Dedifferentiated amniotic fluid mesenchymal stem cell (primary cell): ENCODE results near the gene MIAT.

Source experiments
- DNase-seq: peaks from one replicate; pipeline ENCODE4 v3.0.0-alpha.2; 2016; ENCODE audit errors: extremely low spot score

The MIAT gene

GRCh38 chr22:26669060-26669481 lies 11.7 kb downstream of the MIAT start:
- peak; percentile 31 for DNase-seq

GRCh38 chr22:26670459-26670858 lies 13.1 kb downstream of the MIAT start:
- DNase-seq = no peak

DNA sequence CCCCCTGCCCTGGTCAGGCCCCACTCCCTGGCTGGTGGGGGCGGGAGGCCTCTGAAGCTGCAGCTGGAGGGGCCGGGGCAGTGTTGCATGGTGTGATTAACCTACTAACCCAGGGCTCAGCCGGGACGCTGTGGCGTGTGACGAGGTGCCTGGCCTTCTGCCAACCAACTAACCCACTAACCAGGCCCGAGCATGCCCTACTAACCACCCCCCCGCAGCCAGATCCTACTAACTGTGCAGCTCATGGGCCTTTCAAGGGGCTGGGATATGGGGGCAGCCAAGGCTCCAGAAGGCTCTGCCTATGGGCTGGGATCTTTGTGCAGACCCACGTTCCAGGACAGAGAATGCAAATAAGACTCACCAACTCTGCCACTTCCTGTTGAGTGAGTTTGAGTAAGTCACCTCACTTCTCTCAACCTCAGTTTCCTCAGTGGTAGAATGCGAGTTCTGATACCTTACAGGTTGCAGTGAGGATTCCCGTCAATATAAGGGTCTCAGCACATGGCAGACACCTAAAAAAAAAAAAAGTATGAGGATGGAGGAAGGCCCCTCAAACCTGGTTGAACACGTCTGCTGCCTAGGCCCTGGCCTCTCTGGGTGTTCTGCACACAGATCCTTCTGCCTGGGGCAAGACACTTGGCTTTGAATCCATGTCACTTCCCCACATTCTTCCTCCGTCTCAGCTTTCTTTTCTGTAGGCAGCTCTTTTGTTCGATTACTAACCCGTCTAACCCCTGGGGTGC lies 14.1 kb downstream of the MIAT start:
- DNase-seq = no peak

- DNase-seq = no peak
Observed at GRCh38 chr22:26672060-26672471, 14.7 kb downstream of the MIAT start.

GRCh38 chr22:26672590-26673468 lies 15.4 kb downstream of the MIAT start:
- peak; percentile 92 for DNase-seq

GRCh38 chr22:26673486-26673885 lies 16.1 kb downstream of the MIAT start:
- DNase-seq = no peak

- no peak for DNase-seq
Observed at GRCh38 chr22:26674211-26675190, 17.1 kb downstream of the MIAT start.

- DNase-seq = no peak
Observed at GRCh38 chr22:26675687-26676268, 18.4 kb downstream of the MIAT start.

DNA sequence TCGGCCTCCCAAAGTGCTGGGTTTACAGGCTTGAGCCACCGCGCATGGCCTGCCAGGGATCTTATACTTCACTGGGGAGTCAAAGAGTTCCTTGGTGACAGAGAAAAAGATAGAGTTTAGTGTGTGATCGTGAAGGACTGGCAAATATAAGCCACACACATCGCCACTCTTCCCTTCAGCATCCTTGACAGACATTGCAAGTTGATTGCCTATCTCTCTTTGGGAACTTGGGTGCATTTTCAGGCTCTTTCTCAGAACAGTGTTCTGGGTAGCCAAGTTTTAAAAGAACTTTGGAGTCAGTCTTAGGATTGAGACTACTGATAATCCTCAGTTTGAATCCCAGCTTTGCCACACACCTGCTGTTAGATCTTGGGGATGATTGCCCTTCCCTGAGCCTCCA lies 19.8 kb downstream of the MIAT start:
- DNase-seq = no peak

GRCh38 chr22:26679003-26679629 lies 21.7 kb downstream of the MIAT start:
- DNase-seq = peak; percentile 73

- DNase-seq = no peak
Observed at GRCh38 chr22:26680485-26680884, 23.1 kb downstream of the MIAT start.

- peak; percentile 42 for DNase-seq
Observed at GRCh38 chr22:26681395-26681821, 24.0 kb downstream of the MIAT start.

DNA sequence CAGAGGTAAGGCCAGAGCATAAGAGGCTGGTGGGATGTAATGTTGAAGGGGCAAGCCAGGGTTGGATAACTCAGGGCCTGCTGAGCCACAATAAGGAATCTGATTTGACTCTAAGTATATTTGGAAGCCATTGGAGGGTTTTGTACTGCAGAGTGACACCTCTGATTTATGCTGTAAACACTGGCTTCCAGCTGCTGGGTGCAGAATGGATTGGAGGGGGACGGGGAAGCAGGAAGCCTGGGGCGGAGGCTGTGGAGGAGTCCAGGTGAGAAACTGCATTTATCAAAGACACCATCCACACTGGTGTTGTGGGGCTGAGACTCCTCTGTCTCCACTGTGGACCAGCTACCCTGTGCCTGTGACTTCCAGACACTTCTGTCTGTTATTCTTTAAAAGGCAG lies 26.8 kb downstream of the MIAT start:
- no peak for DNase-seq

GRCh38 chr22:26685601-26686000 lies 28.2 kb downstream of the MIAT start:
- no peak for DNase-seq

GRCh38 chr22:26687439-26687838 lies 30.1 kb downstream of the MIAT start:
- no peak for DNase-seq

DNA sequence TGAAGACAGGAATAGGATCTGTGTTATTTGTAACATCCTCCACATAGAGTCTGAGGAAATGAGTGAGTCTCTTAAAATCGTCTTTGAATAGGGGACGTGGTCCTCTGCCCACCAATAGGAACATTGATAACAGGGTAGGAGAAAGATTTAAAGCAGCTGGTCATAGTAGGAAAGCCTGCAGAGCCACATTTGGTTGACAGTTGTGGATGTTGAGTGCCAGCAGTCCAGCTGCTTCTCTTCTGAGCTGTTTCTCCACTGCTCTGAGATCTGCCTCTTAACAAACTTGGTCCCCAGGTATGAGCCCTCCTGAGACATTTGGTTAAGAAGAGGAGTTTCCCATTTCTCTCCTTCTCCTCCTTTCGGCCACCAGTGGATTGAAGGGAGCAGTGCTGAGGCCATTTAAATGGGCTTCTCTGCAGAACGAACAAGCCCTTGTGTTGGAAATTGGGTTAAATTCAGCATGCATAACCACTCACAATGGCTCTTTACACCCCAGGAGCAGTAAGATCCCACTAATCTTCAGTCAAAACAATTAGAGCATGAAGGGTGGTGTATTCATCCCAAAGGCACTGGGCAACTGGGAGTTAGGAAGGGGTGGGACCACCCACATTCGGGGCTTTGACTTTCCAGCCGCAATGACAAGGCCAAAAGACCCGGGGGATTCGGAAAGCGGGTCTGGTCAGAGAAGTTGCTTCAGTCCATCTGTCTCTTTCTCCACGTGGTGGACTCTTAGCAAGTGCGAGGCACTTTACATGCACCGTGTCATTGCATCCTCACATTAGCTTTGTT lies 32.3 kb downstream of the MIAT start:
- DNase-seq = no peak

GRCh38 chr22:26690654-26691376 lies 33.4 kb downstream of the MIAT start:
- no peak for DNase-seq

GRCh38 chr22:26691377-26691716 lies 34.0 kb downstream of the MIAT start:
- no peak for DNase-seq

DNA sequence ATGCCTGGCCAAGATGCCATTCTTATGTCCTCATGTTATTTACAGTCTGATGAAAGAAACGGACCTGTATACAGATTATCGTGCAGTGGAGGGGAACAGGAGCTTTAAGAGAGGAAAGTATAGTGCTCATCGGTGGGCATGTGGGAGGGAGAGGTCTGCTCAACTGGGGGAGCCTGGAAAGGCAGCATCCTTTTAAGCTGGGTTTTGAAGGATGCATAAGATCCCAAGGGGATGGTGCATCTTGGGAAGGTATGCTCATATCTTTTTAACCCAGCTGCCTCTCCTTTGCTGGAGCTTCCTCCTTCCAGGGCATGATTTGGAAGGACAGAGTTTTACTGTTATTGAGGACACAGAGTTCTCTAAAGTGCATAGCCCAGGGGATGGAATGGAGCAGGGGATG lies 34.8 kb downstream of the MIAT start:
- DNase-seq = no peak

GRCh38 chr22:26697151-26697550 lies 39.8 kb downstream of the MIAT start:
- no peak for DNase-seq
